H1 (cell line): Measurements from ENCODE around the gene PPARGC1A. TPM values are rescaled to one million over a fixed set of nuclear protein-coding genes. Genes with fewer than 3 reads are reported as not detected.
A peak's percentile ranks its signal among the peaks of the same experiment; 100 is the strongest.

Source experiments
- CTCF ChIA-PET: fragments of 300-600 bp; sonication (Branson Sonifier 250); formaldehyde crosslinking; loops from one replicate; lab custom pipeline; 2021; ENCODE audit not compliant: partially characterized antibody; lab: Charles Lee
- POLR2A ChIA-PET: fragments of 300-600 bp; sonication (Branson Sonifier 250); formaldehyde crosslinking; loops from one replicate; lab custom pipeline; 2021; ENCODE audit warnings: inconsistent platforms; ENCODE audit not compliant: partially characterized antibody; lab: Charles Lee
- DNase-seq, 2 experiments: peaks; one replicate each; pipeline versions ENCODE4 v3.0.0 to v3.0.0-alpha.2; 2010 to 2022; ENCODE audit warnings: low spot score in 2 of 2, low read depth in 1 of 2, mixed read lengths in 1 of 2
- FAIRE-seq: peaks from 2 replicates; lab custom pipeline; 2011; peaks lifted over from hg19 to GRCh38; lab: Jason Lieb, UNC
- H2AFZ ChIP-seq: 2 replicates; pipeline ENCODE4 v1.8.1; 2012; ENCODE audit warnings: low read length, inconsistent platforms
- H2AK5ac ChIP-seq: 2 replicates; pipeline ENCODE4 v1.6.1; 2013; ENCODE audit warnings: low read depth, low read length
- H2BK120ac ChIP-seq: replicated peaks from 2 replicates; pipeline ENCODE3; 2013; ENCODE audit warnings: low read depth, low read length, inconsistent platforms
- H2BK12ac ChIP-seq: 2 replicates; pipeline ENCODE4 v1.6.1; 2013; ENCODE audit warnings: low read depth, low read length
- H2BK15ac ChIP-seq: 2 replicates; pipeline ENCODE4 v1.6.1; 2013; ENCODE audit warnings: low read length
- H2BK20ac ChIP-seq: 2 replicates; pipeline ENCODE4 v1.6.1; 2013; ENCODE audit warnings: low read length
- H2BK5ac ChIP-seq: 2 replicates; pipeline ENCODE4 v1.6.1; 2013; ENCODE audit warnings: low read depth, low read length
- H3K14ac ChIP-seq: 2 replicates; pipeline ENCODE4 v1.6.1; 2013; ENCODE audit warnings: inconsistent platforms; ENCODE audit not compliant: insufficient read length
- H3K18ac ChIP-seq: 2 replicates; pipeline ENCODE4 v1.6.1; 2013; ENCODE audit warnings: low read length; ENCODE audit errors: extremely low read depth
- H3K23ac ChIP-seq: 2 replicates; pipeline ENCODE4 v1.6.1; 2013; ENCODE audit warnings: inconsistent platforms; ENCODE audit not compliant: insufficient read length
- H3K23me2 ChIP-seq: 2 replicates; pipeline ENCODE4 v1.6.1; 2013; ENCODE audit warnings: low read depth, low read length
- H3K27ac ChIP-seq: 2 replicates; pipeline ENCODE4 v1.6.1; 2011; ENCODE audit warnings: low read depth, low read length, inconsistent platforms
- H3K27me3 ChIP-seq, 4 experiments: replicated peaks in 1 of 4; 1 replicate in 1 of 4; 2 replicates in 3 of 4; pipeline versions ENCODE4 v1.6.1 to v1.8.1; 2011 to 2013; ENCODE audit warnings: low read length in 3 of 4, mild to moderate bottlenecking in 3 of 4, inconsistent platforms in 2 of 4, mixed read lengths in 2 of 4, moderate library complexity in 1 of 4; ENCODE audit not compliant: control insufficient read depth in 3 of 4, insufficient read depth in 3 of 4; ENCODE audit errors: extremely low read depth in 1 of 4
- H3K36me3 ChIP-seq, 4 experiments: 2 replicates each; pipeline versions ENCODE4 v1.6.1 to v1.8.1; 2011 to 2013; ENCODE audit warnings: mild to moderate bottlenecking in 4 of 4, low read length in 3 of 4, moderate library complexity in 2 of 4, control low read depth in 1 of 4, inconsistent platforms in 1 of 4; ENCODE audit not compliant: insufficient read depth in 4 of 4, control insufficient read depth in 2 of 4
- H3K4ac ChIP-seq: replicated peaks from 2 replicates; pipeline ENCODE3; 2013; ENCODE audit warnings: low read length, low read depth, mixed read lengths, inconsistent platforms; ENCODE audit not compliant: insufficient read length
- H3K4me1 ChIP-seq, 4 experiments: replicated peaks in 1 of 4; 1 replicate in 1 of 4; 2 replicates in 3 of 4; pipeline versions ENCODE4 v1.6.1 to v1.8.1; 2011 to 2013; ENCODE audit warnings: low read length in 3 of 4, inconsistent platforms in 2 of 4, mixed read lengths in 1 of 4; ENCODE audit not compliant: insufficient read depth in 4 of 4, control insufficient read depth in 3 of 4
- H3K4me2 ChIP-seq, 2 experiments: 2 replicates each; pipeline versions ENCODE4 v1.6.1 to v1.8.1; 2011 to 2013; ENCODE audit warnings: low read depth in 2 of 2, low read length in 2 of 2, control low read depth in 1 of 2, inconsistent platforms in 1 of 2, mild to moderate bottlenecking in 1 of 2; ENCODE audit not compliant: insufficient read depth in 1 of 2
- H3K4me3 ChIP-seq, 4 experiments: fragments of 200-600, 300-600 bp in 1 of 4; sonication (generic), shearing (Covaris generic), sonication (Bioruptor Twin) in 1 of 4; 2 replicates each; pipeline versions ENCODE4 v1.5.1 to v1.8.1; 2011 to 2016; ENCODE audit warnings: low read length in 4 of 4, low read depth in 3 of 4, control low read depth in 2 of 4, inconsistent platforms in 2 of 4, mild to moderate bottlenecking in 2 of 4, mixed read lengths in 1 of 4, moderate library complexity in 1 of 4; ENCODE audit not compliant: insufficient read depth in 2 of 4; ENCODE audit errors: extremely low read depth in 1 of 4
- H3K56ac ChIP-seq: replicated peaks from 2 replicates; pipeline ENCODE3; 2013; ENCODE audit warnings: low read depth, mild to moderate bottlenecking, mixed read lengths, low read length, inconsistent platforms; ENCODE audit not compliant: insufficient read length
- H3K79me1 ChIP-seq: 2 replicates; pipeline ENCODE4 v1.6.1; 2013; ENCODE audit warnings: low read depth, low read length, control low read depth
- H3K79me2 ChIP-seq, 2 experiments: 2 replicates each; pipeline versions ENCODE4 v1.6.1 to v1.8.1; 2012 to 2013; ENCODE audit warnings: low read length in 2 of 2, mild to moderate bottlenecking in 2 of 2, inconsistent platforms in 1 of 2; ENCODE audit not compliant: insufficient read depth in 2 of 2, control insufficient read depth in 1 of 2
- H3K9ac ChIP-seq, 4 experiments: replicated peaks in 1 of 4; 1 replicate in 1 of 4; 2 replicates in 3 of 4; pipeline versions ENCODE4 v1.6.1 to v1.8.1; 2011 to 2013; ENCODE audit warnings: low read depth in 3 of 4, low read length in 3 of 4, control low read depth in 2 of 4, mild to moderate bottlenecking in 2 of 4, moderate library complexity in 2 of 4, inconsistent platforms in 1 of 4; ENCODE audit errors: extremely low read depth in 1 of 4
- H3K9me3 ChIP-seq, 2 experiments: 2 replicates each; pipeline versions ENCODE4 v1.6.1 to v1.8.1; 2012 to 2013; ENCODE audit warnings: mild to moderate bottlenecking in 2 of 2, moderate library complexity in 2 of 2, control low read depth in 1 of 2, inconsistent platforms in 1 of 2, low read depth in 1 of 2, low read length in 1 of 2, mixed read lengths in 1 of 2; ENCODE audit not compliant: insufficient read depth in 2 of 2
- H4K20me1 ChIP-seq, 2 experiments: replicated peaks in 1 of 2; 2 replicates each; pipeline versions ENCODE3 to v1.8.1; 2011 to 2013; ENCODE audit warnings: inconsistent platforms in 2 of 2, low read length in 2 of 2, mild to moderate bottlenecking in 1 of 2; ENCODE audit not compliant: insufficient read depth in 2 of 2, control insufficient read depth in 1 of 2
- H4K5ac ChIP-seq: 2 replicates; pipeline ENCODE4 v1.6.1; 2013; ENCODE audit warnings: low read length, low read depth, mixed read lengths, inconsistent platforms; ENCODE audit not compliant: insufficient read length
- H4K8ac ChIP-seq: 2 replicates; pipeline ENCODE4 v1.8.0; 2013; ENCODE audit warnings: mild to moderate bottlenecking, moderate library complexity, low read length, inconsistent platforms; ENCODE audit not compliant: insufficient read depth; ENCODE audit errors: extremely low read depth
- H4K91ac ChIP-seq: replicated peaks from 2 replicates; pipeline ENCODE3; 2013; ENCODE audit warnings: low read length, mixed read lengths, inconsistent platforms; ENCODE audit not compliant: insufficient read length
- EGR1 ChIP-seq: IDR thresholded peaks from 2 replicates; pipeline ENCODE4 v1.6.1; 2011; ENCODE audit warnings: low read depth, low read length, borderline replicate concordance
- GABPA ChIP-seq: IDR thresholded peaks from 2 replicates; pipeline ENCODE4 v1.6.1; 2011; ENCODE audit warnings: mild to moderate bottlenecking, low read length, moderate library complexity, borderline replicate concordance; ENCODE audit not compliant: insufficient read depth
- POLR2A ChIP-seq, 2 experiments: IDR thresholded peaks; 1 replicate in 1 of 2; 2 replicates in 1 of 2; pipeline ENCODE4 v1.6.1; 2011; ENCODE audit warnings: low read depth in 2 of 2, low read length in 2 of 2, mild to moderate bottlenecking in 2 of 2; ENCODE audit errors: control extremely low read depth in 1 of 2
- RXRA ChIP-seq: IDR thresholded peaks from 2 replicates; pipeline ENCODE4 v1.6.1; 2011; ENCODE audit warnings: low read depth, mild to moderate bottlenecking, low read length, moderate library complexity; ENCODE audit not compliant: insufficient read depth
- SIRT6 ChIP-seq: IDR thresholded peaks from one replicate; pipeline ENCODE4 v1.7.1; 2012; ENCODE audit warnings: low read length, inconsistent platforms
- SIX5 ChIP-seq: IDR thresholded peaks from 2 replicates; pipeline ENCODE4 v1.6.1; 2011; ENCODE audit warnings: mild to moderate bottlenecking, low read depth, low read length
- SP1 ChIP-seq: IDR thresholded peaks from 2 replicates; pipeline ENCODE4 v1.6.1; 2011; ENCODE audit warnings: low read depth, low read length
- TEAD4 ChIP-seq: IDR thresholded peaks from 2 replicates; pipeline ENCODE4 v1.6.1; 2012; ENCODE audit warnings: low read depth, low read length, inconsistent platforms, mixed read lengths
- WGBS, 2 experiments: shearing (Covaris generic) in 1 of 2; methylation state at CpG; one replicate each; pipeline versions ENCODE4 v1.1.6 to v1.1.7; 2013 to 2015; ENCODE audit warnings: low lambda C conversion rate in 2 of 2, mixed read lengths in 2 of 2, inconsistent platforms in 1 of 2, low coverage in 1 of 2, missing lambda C conversion rate in 1 of 2; ENCODE audit not compliant: insufficient replicate concordance in 2 of 2, insufficient coverage in 1 of 2, insufficient read length in 1 of 2; ENCODE audit errors: extremely low coverage in 1 of 2, missing lambda C conversion rate in 1 of 2; 5-methylcytosine and 5-hydroxymethylcytosine counted together
- polyA plus RNA-seq, 7 experiments: library from polyadenylated mRNA; depleted of rRNA in 3 of 7; stranded (reverse) in 5 of 7; unstranded in 2 of 7; fragments of >200 nt in 5 of 7; fragments of 200-250 nt in 2 of 7; gene quantifications; 1 replicate in 5 of 7; 2 replicates in 1 of 7; 4 replicates in 1 of 7; pipeline versions ENCODE4 v1.2.1 to v1.2.3, GENCODE V29; 2011 to 2013; ENCODE audit warnings: missing spikeins in 2 of 7, mixed read lengths in 2 of 7
- total RNA-seq: library from RNA; stranded (reverse); fragmentation: NEBNext Ultra II Directional; extraction: Animal tissue kit (Norgen Biotek cat#: 25700); gene quantifications from 2 replicates; pipeline ENCODE4 v1.2.1, GENCODE V29; 2021

Gene PPARGC1A
- total and polyA plus RNA-seq, 2 of the 8 experiments (the other 6 are each of a cell fraction or from before 2014, with no cell fraction given) = 0.54 to 1.4 TPM

DNA sequence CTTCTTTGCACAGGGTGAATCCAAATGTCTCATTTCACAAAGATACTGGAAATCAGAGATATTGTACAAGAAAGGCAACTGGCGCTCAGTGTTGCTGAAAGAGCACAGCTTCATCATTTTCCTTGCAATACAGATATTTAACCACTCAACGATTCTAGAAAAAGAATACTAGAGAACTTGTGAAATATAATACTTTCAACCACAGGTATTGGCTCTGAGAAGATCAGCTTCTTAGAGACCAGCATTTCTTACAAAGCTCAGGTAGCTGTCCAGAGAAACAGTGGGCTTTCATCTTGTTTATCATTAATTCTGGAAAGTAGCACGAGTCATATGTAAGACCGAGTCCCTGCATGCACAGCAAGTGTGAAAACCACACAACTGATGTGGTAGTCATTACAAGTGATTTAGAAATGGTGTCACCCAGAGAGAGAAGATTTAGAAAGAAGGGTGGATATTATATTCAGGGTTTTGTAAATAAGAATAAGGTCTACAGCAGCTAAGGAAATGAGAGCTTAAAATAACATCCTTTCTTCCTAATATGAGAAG, 7.8 kb upstream of the PPARGC1A start:
- Histone ChIP-seq H3K4me2 (no peak overlapping the region), H4K5ac (no peak overlapping the region), H2BK20ac (no peak overlapping the region), H4K8ac (no peak overlapping the region), H3K18ac (no peak overlapping the region), H3K79me2 (no peaks in the 10 kb centered on the region), H3K14ac (no peak overlapping the region), H2AFZ (no peak overlapping the region), H2BK5ac (no peak overlapping the region), H3K36me3 (no peaks in the 10 kb centered on the region), H3K23me2 (no peaks in the 10 kb centered on the region), H4K20me1 (no peaks in the 10 kb centered on the region), H3K9me3 (no peaks in the 10 kb centered on the region), H2BK12ac (no peak overlapping the region), H2AK5ac (no peak overlapping the region), H3K9ac (no peak overlapping the region), H4K91ac (peak overlapping the region; percentile 59), H3K4me3 (no peak overlapping the region), H3K79me1 (no peaks in the 10 kb centered on the region), H3K27ac (no peak overlapping the region), H3K23ac (no peak overlapping the region), H3K27me3 (no peaks in the 10 kb centered on the region), H3K4ac (no peak overlapping the region), H2BK15ac (no peak overlapping the region), H2BK120ac (no peak overlapping the region), H3K56ac (no peak overlapping the region), H3K4me1 (no peaks in the 10 kb centered on the region; a peak in 1 of 7 replicates)
- POLR2A ChIA-PET = no interaction called here
- CTCF ChIA-PET = interaction anchor here (0.6 kb wide), 1 partner anchor 454 kb away, joined by 3 read pairs; no protein-coding TSS in a partner anchor
- TF ChIP-seq SIRT6 (no peak), TEAD4 (no peak), SP1 (no peak), GABPA (no peak), EGR1 (no peak), POLR2A (IDR thresholded peaks at IDR 0.05; ENCODE audit: control extremely low read depth in 1 of 2, low read depth in 2 of 2, low read length in 2 of 2) (no peak), SIX5 (no peak), RXRA (no peak)
- FAIRE-seq (no peak), DNase-seq (no peak)
- WGBS, 2 experiments = 91% methylated on average over 4 of the region's 4 CpGs; no CpG with 5 or more reads in 1 of the 2 experiments
